CD4-positive, alpha-beta memory T cell (primary cell): ENCODE measurements around the gene IFI6. TPM values are rescaled to one million over a fixed set of nuclear protein-coding genes. Genes with fewer than 3 reads are reported as not detected.
A peak's percentile ranks its signal among the peaks of the same experiment; 100 is the strongest.

Experiments
- CTCF ChIA-PET: fragments of 350-600 bp; sonication (Branson Sonifier 250); formaldehyde crosslinking; loops from one replicate; lab custom pipeline; 2021; ENCODE audit warnings: inconsistent platforms; ENCODE audit not compliant: partially characterized antibody; lab: Charles Lee
- POLR2A ChIA-PET: fragments of 350-600 bp; sonication (Branson Sonifier 250); formaldehyde crosslinking; loops from one replicate; lab custom pipeline; 2021; ENCODE audit not compliant: partially characterized antibody; lab: Charles Lee
- DNase-seq, 5 donors: peaks; one replicate each; pipeline versions ENCODE4 v3.0.0 to v3.0.0-alpha.2; 2020 to 2022; ENCODE audit warnings: mixed read lengths in 1 of 5
- H3K27ac ChIP-seq: one replicate; pipeline ENCODE4 v1.7.0; 2013; ENCODE audit warnings: low read depth, low read length
- H3K27me3 ChIP-seq: 2 replicates; pipeline ENCODE4 v1.7.0; 2013; ENCODE audit warnings: mild to moderate bottlenecking, low read length, moderate library complexity; ENCODE audit not compliant: insufficient read depth
- H3K36me3 ChIP-seq: 2 replicates; pipeline ENCODE4 v1.7.0; 2013; ENCODE audit warnings: mild to moderate bottlenecking, low read length, moderate library complexity; ENCODE audit not compliant: insufficient read depth
- H3K4me1 ChIP-seq: 2 replicates; pipeline ENCODE4 v1.7.0; 2013; ENCODE audit warnings: mild to moderate bottlenecking, low read length, moderate library complexity; ENCODE audit not compliant: insufficient read depth
- H3K4me3 ChIP-seq, 2 donors: one replicate each; pipeline ENCODE4 v1.7.0; 2013; ENCODE audit warnings: low read length in 2 of 2, mild to moderate bottlenecking in 1 of 2
- H3K9me3 ChIP-seq, 2 donors: one replicate each; pipeline ENCODE4 v1.7.0; 2013; ENCODE audit warnings: low read length in 2 of 2, control low read depth in 1 of 2; ENCODE audit not compliant: control insufficient read depth in 1 of 2
- H3K27ac Mint-ChIP-seq, 7 donors: one replicate each; pipeline ENCODE4 v1.8.0; 2020 to 2021; ENCODE audit warnings: mixed read lengths in 7 of 7, mild to moderate bottlenecking in 6 of 7, inconsistent platforms in 3 of 7, moderate library complexity in 3 of 7
- H3K27me3 Mint-ChIP-seq, 2 donors: one replicate each; pipeline ENCODE4 v1.8.0; 2020 to 2021; ENCODE audit warnings: mixed read lengths in 2 of 2
- H3K36me3 Mint-ChIP-seq, 2 donors: one replicate each; pipeline ENCODE4 v1.8.0; 2020 to 2021; ENCODE audit warnings: mixed read lengths in 2 of 2, inconsistent platforms in 1 of 2, mild to moderate bottlenecking in 1 of 2
- H3K4me1 Mint-ChIP-seq, 4 donors: one replicate each; pipeline ENCODE4 v1.8.0; 2020 to 2021; ENCODE audit warnings: mixed read lengths in 4 of 4, mild to moderate bottlenecking in 1 of 4
- H3K4me3 Mint-ChIP-seq, 8 donors: one replicate each; pipeline ENCODE4 v1.8.0; 2020 to 2021; ENCODE audit warnings: mixed read lengths in 8 of 8, mild to moderate bottlenecking in 7 of 8, moderate library complexity in 6 of 8, inconsistent platforms in 3 of 8
- H3K9me3 Mint-ChIP-seq, 8 donors: one replicate each; pipeline ENCODE4 v1.8.0; 2020 to 2021; ENCODE audit warnings: mixed read lengths in 8 of 8, mild to moderate bottlenecking in 5 of 8, inconsistent platforms in 3 of 8, moderate library complexity in 1 of 8
- intact Hi-C: fragments of 100-400 bp; cut with micrococcal nuclease; formaldehyde crosslinking; loops from one replicate; pipeline ENCODE4 v1.15.1; 2023
- polyA plus RNA-seq, 2 donors: library from polyadenylated mRNA; unstranded; fragments of 300-500 nt; fragmentation: Illumina TruSeq; gene quantifications; one replicate each; pipeline ENCODE4 v1.2.3, GENCODE V29; 2021
- total RNA-seq, 2 experiments: library from RNA; stranded (reverse); gene quantifications; one replicate each; pipeline ENCODE4 v1.2.3, GENCODE V29; 2021

The IFI6 gene
- total and polyA plus RNA-seq, 4 experiments from 2014 or later = 23.0 to 139 (median 43.2) TPM

GRCh38 chr1:27650539-27651175 is 21.3 kb downstream of the IFI6 start:
- CTCF ChIA-PET = interaction anchor here (1.0 to 4.5 kb wide), 5 partner anchors 8 to 44 kb away, joined by 3 to 32 read pairs (median 5); no protein-coding TSS in a partner anchor
- DNase-seq = no peak

GRCh38 chr1:27650171-27650538 is 21.8 kb downstream of the IFI6 start:
- intact Hi-C loops = no loop called here
- Histone ChIP-seq H3K27me3 (no peaks in the 10 kb centered on the region), H3K9me3 (no peaks in the 10 kb centered on the region), H3K4me3 (no peak overlapping the region), H3K27ac (no peak overlapping the region), H3K4me1 (peaks cover 8% of the 10 kb centered on the region), H3K36me3 (no peaks in the 10 kb centered on the region)
- Mint-ChIP-seq H3K27me3 (no peaks in the 10 kb centered on the region), H3K36me3 (no peaks in the 10 kb centered on the region), H3K27ac (peak overlapping the region in 4 of 7 donors; percentile 10 to 79 (median 52)), H3K4me3 (no peak overlapping the region), H3K9me3 (no peaks in the 10 kb centered on the region), H3K4me1 (peaks cover 5 to 13% (median 10%) of the 10 kb centered on the region in 4 donors)
- POLR2A ChIA-PET = interaction anchor here (0.6 to 5.5 kb wide), 5 partner anchors 9 to 107 kb away, joined by 3 to 44 read pairs (median 5); no protein-coding TSS in a partner anchor
- CTCF ChIA-PET = interaction anchor here (1.0 to 4.5 kb wide), 6 partner anchors 9 to 43 kb away, joined by 3 to 32 read pairs (median 6); no protein-coding TSS in a partner anchor
- DNase-seq = no peak

More at GRCh38 chr1:27650539-27651175, 21.3 kb downstream of the IFI6 start:
- H3K9me3 ChIP-seq = no peaks in the 10 kb centered on the region
- H3K4me3 ChIP-seq = no peak overlapping the region
- peaks cover 5 to 14% (median 10%) of the 10 kb centered on the region in 4 donors for H3K4me1 Mint-ChIP-seq
- H3K27me3 Mint-ChIP-seq = no peaks in the 10 kb centered on the region
- H3K4me3 Mint-ChIP-seq = no peak overlapping the region
- peaks cover 8% of the 10 kb centered on the region for H3K4me1 ChIP-seq
- intact Hi-C loops = no loop called here
- no peaks in the 10 kb centered on the region for H3K36me3 Mint-ChIP-seq
- H3K27me3 ChIP-seq = no peaks in the 10 kb centered on the region
- no peaks in the 10 kb centered on the region for H3K36me3 ChIP-seq
- POLR2A ChIA-PET = interaction anchor here (1.0 to 5.5 kb wide), 3 partner anchors 11 to 42 kb away, joined by 5 to 44 read pairs (median 7); no protein-coding TSS in a partner anchor
- no peak overlapping the region for H3K27ac ChIP-seq
- H3K9me3 Mint-ChIP-seq = no peaks in the 10 kb centered on the region
- H3K27ac Mint-ChIP-seq = peak overlapping the region in 5 of 7 donors; percentile 10 to 79 (median 25)

DNA sequence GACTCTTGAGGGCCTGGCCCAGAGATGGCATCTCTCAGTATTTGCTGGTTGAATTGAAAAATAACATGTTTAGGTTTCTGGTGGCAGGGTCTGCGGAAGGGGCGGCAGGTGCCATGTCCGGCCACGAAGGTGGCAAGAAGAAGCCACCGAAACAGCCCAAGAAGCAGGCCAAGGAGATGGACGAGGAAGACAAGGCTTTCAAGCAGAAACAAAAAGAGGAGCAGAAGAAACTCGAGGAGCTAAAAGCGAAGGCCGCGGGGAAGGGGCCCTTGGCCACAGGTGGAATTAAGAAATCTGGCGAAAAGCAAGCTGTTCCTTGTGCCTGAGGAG is 22.7 kb downstream of the IFI6 start:
- Histone ChIP-seq H3K27ac (no peak overlapping the region), H3K4me3 (no peak overlapping the region), H3K27me3 (no peaks in the 10 kb centered on the region), H3K36me3 (no peaks in the 10 kb centered on the region), H3K9me3 (no peaks in the 10 kb centered on the region), H3K4me1 (peaks cover 11% of the 10 kb centered on the region)
- ChIA-PET POLR2A (interaction anchor here (1.7 to 5.5 kb wide), 2 partner anchors 12 to 31 kb away, joined by 5 to 44 read pairs; no protein-coding TSS in a partner anchor), CTCF (interaction anchor here (1.2 to 4.5 kb wide), 6 partner anchors 10 to 41 kb away, joined by 3 to 32 read pairs (median 6); no protein-coding TSS in a partner anchor)
- intact Hi-C loops = no loop called here
- Mint-ChIP-seq H3K27ac (no peak overlapping the region), H3K4me1 (peaks cover 8 to 17% (median 12%) of the 10 kb centered on the region in 4 donors), H3K4me3 (no peak overlapping the region), H3K27me3 (no peaks in the 10 kb centered on the region), H3K36me3 (no peaks in the 10 kb centered on the region), H3K9me3 (no peaks in the 10 kb centered on the region)
- DNase-seq = no peak

GRCh38 chr1:27648602-27649305 is 23.2 kb downstream of the IFI6 start:
- Mint-ChIP-seq H3K27ac (no peak overlapping the region), H3K4me3 (no peak overlapping the region), H3K36me3 (no peaks in the 10 kb centered on the region), H3K9me3 (no peaks in the 10 kb centered on the region), H3K27me3 (no peaks in the 10 kb centered on the region), H3K4me1 (peaks cover 11 to 22% (median 17%) of the 10 kb centered on the region in 4 donors)
- no peak overlapping the region for H3K4me3 ChIP-seq
- no peaks in the 10 kb centered on the region for H3K9me3 ChIP-seq
- no peak overlapping the region for H3K27ac ChIP-seq
- CTCF ChIA-PET = interaction anchor here (1.3 to 4.5 kb wide), 5 partner anchors 10 to 40 kb away, joined by 4 to 32 read pairs (median 8); no protein-coding TSS in a partner anchor
- H3K36me3 ChIP-seq = no peaks in the 10 kb centered on the region
- DNase-seq = no peak
- POLR2A ChIA-PET = interaction anchor here (1.7 to 5.5 kb wide), 2 partner anchors 13 to 31 kb away, joined by 5 to 44 read pairs; no protein-coding TSS in a partner anchor
- H3K27me3 ChIP-seq = no peaks in the 10 kb centered on the region
- intact Hi-C loops = no loop called here
- H3K4me1 ChIP-seq = peaks cover 16% of the 10 kb centered on the region

DNA sequence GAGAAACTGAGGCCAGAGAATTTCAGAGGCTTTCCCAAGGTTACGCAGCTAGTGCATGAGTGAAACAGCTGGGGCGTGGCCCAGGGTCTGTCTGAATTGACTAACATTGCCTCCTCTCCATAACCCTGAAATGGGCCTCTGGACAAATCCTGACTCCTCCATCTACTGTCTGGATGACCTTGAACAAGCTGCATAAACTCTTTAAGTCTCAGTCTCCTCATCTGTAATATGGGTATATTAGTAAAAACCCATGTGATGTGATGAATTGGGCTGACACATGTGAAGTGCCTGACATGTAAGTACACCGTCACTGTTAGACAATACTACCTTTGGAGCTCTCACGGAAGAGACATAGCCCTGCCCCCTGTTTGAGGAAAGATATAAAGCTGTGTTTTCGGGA is 24.7 kb downstream of the IFI6 start:
- H3K27me3 Mint-ChIP-seq = no peaks in the 10 kb centered on the region
- Histone ChIP-seq H3K9me3 (no peaks in the 10 kb centered on the region), H3K27ac (no peak overlapping the region), H3K27me3 (no peaks in the 10 kb centered on the region), H3K4me1 (peaks cover 20% of the 10 kb centered on the region), H3K4me3 (no peak overlapping the region), H3K36me3 (no peaks in the 10 kb centered on the region)
- H3K27ac Mint-ChIP-seq = peak overlapping the region in 1 of 7 donors; percentile 12
- peaks cover 14 to 27% (median 22%) of the 10 kb centered on the region in 4 donors for H3K4me1 Mint-ChIP-seq
- no peaks in the 10 kb centered on the region for H3K36me3 Mint-ChIP-seq
- H3K4me3 Mint-ChIP-seq = no peak overlapping the region
- POLR2A ChIA-PET = interaction anchor here (0.9 to 5.5 kb wide), 2 partner anchors 14 kb away, joined by 3 to 44 read pairs; no protein-coding TSS in a partner anchor
- no peak for DNase-seq
- H3K9me3 Mint-ChIP-seq = no peaks in the 10 kb centered on the region
- CTCF ChIA-PET = interaction anchor here (0.9 to 4.5 kb wide), 5 partner anchors 13 to 40 kb away, joined by 3 to 32 read pairs (median 7); no protein-coding TSS in a partner anchor
- intact Hi-C loops = no loop called here

- ChIA-PET POLR2A (interaction anchor here (0.9 to 5.5 kb wide), 2 partner anchors 13 to 15 kb away, joined by 3 to 44 read pairs; no protein-coding TSS in a partner anchor), CTCF (interaction anchor here (1.3 to 4.5 kb wide), 4 partner anchors 14 to 39 kb away, joined by 3 to 32 read pairs (median 16); no protein-coding TSS in a partner anchor)
- Mint-ChIP-seq H3K27ac (peak overlapping the region in 2 of 7 donors; percentile 29 to 50), H3K9me3 (no peaks in the 10 kb centered on the region), H3K27me3 (no peaks in the 10 kb centered on the region), H3K36me3 (no peaks in the 10 kb centered on the region), H3K4me3 (no peak overlapping the region), H3K4me1 (peaks cover 13 to 27% (median 22%) of the 10 kb centered on the region in 4 donors)
- Histone ChIP-seq H3K27ac (no peak overlapping the region), H3K36me3 (no peaks in the 10 kb centered on the region), H3K4me3 (no peak overlapping the region), H3K4me1 (peaks cover 20% of the 10 kb centered on the region), H3K27me3 (no peaks in the 10 kb centered on the region), H3K9me3 (no peaks in the 10 kb centered on the region)
- intact Hi-C loops = no loop called here
- no peak for DNase-seq
Observed at GRCh38 chr1:27646676-27647075, 25.3 kb downstream of the IFI6 start.
